ENCODE measurements around the gene PREX1. TPM values are rescaled to one million over a fixed set of nuclear protein-coding genes. Genes with fewer than 3 reads are reported as not detected.

The PREX1 gene
- total and polyA plus RNA-seq, 2 of the 4 experiments (the other 2 are of a cell fraction), result 0.67 to 0.72 TPM

DNA sequence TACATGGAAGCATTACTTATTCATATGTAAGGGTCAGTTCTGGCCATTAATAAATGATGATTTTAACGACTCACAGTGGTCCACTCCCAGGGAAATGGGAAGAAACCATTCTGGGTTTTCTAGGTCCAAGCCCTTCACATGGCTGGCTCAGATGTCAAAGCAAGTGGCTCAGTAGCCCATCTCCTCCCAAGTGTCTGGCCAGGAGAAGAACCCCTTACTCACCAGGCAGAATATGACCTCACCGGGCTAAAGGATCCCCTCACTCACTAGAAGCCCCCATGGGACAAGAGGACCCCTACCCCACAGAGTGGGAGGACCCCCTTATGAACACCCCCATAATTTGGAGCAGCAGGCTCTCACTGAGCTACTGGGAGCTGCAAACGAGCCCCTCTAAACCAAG lies 34.0 kb downstream of the PREX1 start:
- H3K4ac ChIP-seq (ENCODE audit: low read depth, low read length), result no peak overlapping the region
- H3K56ac ChIP-seq (ENCODE audit: extremely low read depth, insufficient read depth, low read length), result no peak overlapping the region
- no peak for ATAC-seq (ENCODE audit: low read depth)
- no peak overlapping the region for H3K4me2 ChIP-seq (ENCODE audit: low read depth, low read length)
- H2BK15ac ChIP-seq (ENCODE audit: low read depth, low read length), result no peak overlapping the region
- no peaks in the 10 kb centered on the region for H3K9me1 ChIP-seq (ENCODE audit: insufficient read depth, low read length)
- H3K18ac ChIP-seq (ENCODE audit: low read depth, low read length), result no peak overlapping the region
- H3K27me3 ChIP-seq (ENCODE audit: control insufficient read depth, insufficient read depth, low read length), result peaks cover 14% of the 10 kb centered on the region; the same call in 1 of the 2 replicates
- WGBS, 2 experiments (ENCODE audit: extremely low coverage in 2 of 2, insufficient read length in 1 of 2), result no CpG with 5 or more reads among the region's 3 CpGs
- in situ Hi-C loops (cut with MboI; ENCODE audit: low sequenced_read_pairs) (loop anchor here (25.0 kb wide), 1 partner anchor 94 kb away; no protein-coding TSS in a partner anchor), intact Hi-C loops (cut with micrococcal nuclease) (no loop called here), dilution Hi-C loops (cut with HindIII; ENCODE audit: low sequenced_read_pairs, unreplicated experiment) (no loop called here)
- H3K36me3 ChIP-seq (ENCODE audit: control insufficient read depth, insufficient read depth, low read length), result no peaks in the 10 kb centered on the region
- H3K79me1 ChIP-seq (ENCODE audit: low read depth in 1 of 2, low read length in 2 of 2), result no peaks in the 10 kb centered on the region
- no peak for DNase-seq
- H2BK5ac ChIP-seq (ENCODE audit: low read depth, low read length, poor library complexity, severe bottlenecking), result no peak overlapping the region
- no peak overlapping the region for H2AK5ac ChIP-seq (ENCODE audit: low read depth, low read length)
- H3K9me3 ChIP-seq (ENCODE audit: control insufficient read depth, insufficient read depth, low read length), result no peaks in the 10 kb centered on the region
- no peaks in the 10 kb centered on the region for H4K20me1 ChIP-seq (ENCODE audit: insufficient read depth, low read length)
- POLR2A ChIA-PET (ENCODE audit: unreplicated experiment), result no interaction called here
- H2AK9ac ChIP-seq (replicated peaks; ENCODE audit: low read depth, low read length, poor library complexity), result no peak overlapping the region
- H2AFZ ChIP-seq (replicated peaks; ENCODE audit: low read length, poor library complexity), result no peak overlapping the region
- H4K5ac ChIP-seq (ENCODE audit: low read depth, low read length), result no peak overlapping the region
- no peak overlapping the region for H3K23ac ChIP-seq (ENCODE audit: low read depth, low read length)
- no TSS peak for BruUV-seq (replicated peaks)
- CTCF ChIA-PET, result no interaction called here
- H4K91ac ChIP-seq (ENCODE audit: insufficient read depth, low read depth, low read length), result no peak overlapping the region
- H3K4me1 ChIP-seq (ENCODE audit: control insufficient read depth, insufficient read depth, low read length), result no peaks in the 10 kb centered on the region; the same call in 1 of the 2 replicates
- no peak overlapping the region for H4K8ac ChIP-seq (ENCODE audit: low read depth in 2 of 2, low read length in 2 of 2)
- no peak overlapping the region for H3K27ac ChIP-seq (ENCODE audit: insufficient read depth, low read length)
- no peak overlapping the region for H3K14ac ChIP-seq (replicated peaks; ENCODE audit: low read depth, low read length)
- H2BK120ac ChIP-seq (ENCODE audit: low read depth, low read length), result no peak overlapping the region
- H2BK20ac ChIP-seq (ENCODE audit: low read depth, low read length), result no peak overlapping the region
- H3K4me3 ChIP-seq (ENCODE audit: insufficient read depth, low read depth, low read length), result no peak overlapping the region
- TF ChIP-seq POLR2A (IDR thresholded peaks at IDR 0.05; ENCODE audit: low read depth, low read length) (no peak), CEBPB (IDR thresholded peaks at IDR 0.05; ENCODE audit: low read depth, low read length) (no peak), RAD21 (IDR thresholded peaks at IDR 0.05; ENCODE audit: low read length) (no peak), CHD1 (IDR thresholded peaks at IDR 0.05; ENCODE audit: low read depth, low read length) (no peak), NFE2L2 (IDR thresholded peaks at IDR 0.05; ENCODE audit: low read depth, low read length) (no peak), RFX5 (IDR thresholded peaks at IDR 0.05; ENCODE audit: low read depth, low read length) (no peak), RCOR1 (IDR thresholded peaks at IDR 0.05; ENCODE audit: insufficient replicate concordance, low read length) (no peak)
- TF ChIP-seq, protein P1, sequence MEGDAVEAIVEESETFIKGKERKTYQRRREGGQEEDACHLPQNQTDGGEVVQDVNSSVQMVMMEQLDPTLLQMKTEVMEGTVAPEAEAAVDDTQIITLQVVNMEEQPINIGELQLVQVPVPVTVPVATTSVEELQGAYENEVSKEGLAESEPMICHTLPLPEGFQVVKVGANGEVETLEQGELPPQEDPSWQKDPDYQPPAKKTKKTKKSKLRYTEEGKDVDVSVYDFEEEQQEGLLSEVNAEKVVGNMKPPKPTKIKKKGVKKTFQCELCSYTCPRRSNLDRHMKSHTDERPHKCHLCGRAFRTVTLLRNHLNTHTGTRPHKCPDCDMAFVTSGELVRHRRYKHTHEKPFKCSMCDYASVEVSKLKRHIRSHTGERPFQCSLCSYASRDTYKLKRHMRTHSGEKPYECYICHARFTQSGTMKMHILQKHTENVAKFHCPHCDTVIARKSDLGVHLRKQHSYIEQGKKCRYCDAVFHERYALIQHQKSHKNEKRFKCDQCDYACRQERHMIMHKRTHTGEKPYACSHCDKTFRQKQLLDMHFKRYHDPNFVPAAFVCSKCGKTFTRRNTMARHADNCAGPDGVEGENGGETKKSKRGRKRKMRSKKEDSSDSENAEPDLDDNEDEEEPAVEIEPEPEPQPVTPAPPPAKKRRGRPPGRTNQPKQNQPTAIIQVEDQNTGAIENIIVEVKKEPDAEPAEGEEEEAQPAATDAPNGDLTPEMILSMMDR (conservative IDR thresholded peaks at IDR 0.05; ENCODE audit: low read depth, low read length), result no peak
- no peak overlapping the region for H3K9ac ChIP-seq (ENCODE audit: low read depth, low read length)
